Suprapubic skin (tissue), 4 donors: Measurements from ENCODE around the gene SCAPER. TPM values are rescaled to one million over a fixed set of nuclear protein-coding genes. Genes with fewer than 3 reads are reported as not detected.

Experiments used
- DNase-seq, 2 donors: peaks; one replicate each; pipeline ENCODE4 v3.0.0-alpha.2; 2019; ENCODE audit warnings: low spot score in 2 of 2
- H3K27ac ChIP-seq: fragments of 200-600 bp; sonication (generic); one replicate; pipeline ENCODE4 v1.5.1; 2019
- H3K27me3 ChIP-seq: fragments of 200-600 bp; sonication (generic); one replicate; pipeline ENCODE4 v1.5.1; 2019
- H3K36me3 ChIP-seq: fragments of 200-600 bp; sonication (generic); one replicate; pipeline ENCODE4 v1.5.1; 2019
- H3K4me1 ChIP-seq: fragments of 200-600 bp; sonication (generic); one replicate; pipeline ENCODE4 v1.5.1; 2019
- H3K4me3 ChIP-seq: fragments of 200-600 bp; sonication (generic); one replicate; pipeline ENCODE4 v1.5.1; 2019; ENCODE audit warnings: mild to moderate bottlenecking
- H3K9me3 ChIP-seq: fragments of 200-600 bp; sonication (generic); one replicate; pipeline ENCODE4 v1.5.1; 2019
- CTCF ChIP-seq, 2 donors: fragments of 200-600 bp in 1 of 2; fragments of 450-650 bp in 1 of 2; sonication (generic) in 1 of 2; IDR thresholded peaks; one replicate each; pipeline ENCODE4 v1.5.1; 2016 to 2019; ENCODE audit warnings: antibody characterized with exemption in 2 of 2, mild to moderate bottlenecking in 1 of 2, moderate library complexity in 1 of 2
- EP300 ChIP-seq: sonication (generic); formaldehyde crosslinking; IDR thresholded peaks from one replicate; pipeline ENCODE4 v1.6.1; 2017; ENCODE audit warnings: antibody characterized with exemption
- POLR2A ChIP-seq, 2 donors: fragments of 450-650 bp; IDR thresholded peaks; one replicate each; pipeline ENCODE4 v1.6.1; 2017; ENCODE audit warnings: antibody characterized with exemption in 2 of 2, mild to moderate bottlenecking in 2 of 2, moderate library complexity in 2 of 2
- POLR2AphosphoS5 ChIP-seq, 3 donors: sonication (generic); formaldehyde crosslinking; IDR thresholded peaks; one replicate each; pipeline ENCODE4 v1.6.1; 2017; ENCODE audit warnings: antibody characterized with exemption in 3 of 3
- WGBS: methylation state at CpG from one replicate; pipeline ENCODE4 v1.1.5; 2018; 5-methylcytosine and 5-hydroxymethylcytosine counted together
- total RNA-seq, 4 donors: library from RNA; depleted of rRNA; stranded (reverse); fragments of >200 nt; gene quantifications; one replicate each; pipeline ENCODE4 v1.1.0, GENCODE V29; 2016

The SCAPER gene
- total RNA-seq, 4 donors from 2014 or later = 26.3 to 61.4 (median 37.3) TPM

DNA sequence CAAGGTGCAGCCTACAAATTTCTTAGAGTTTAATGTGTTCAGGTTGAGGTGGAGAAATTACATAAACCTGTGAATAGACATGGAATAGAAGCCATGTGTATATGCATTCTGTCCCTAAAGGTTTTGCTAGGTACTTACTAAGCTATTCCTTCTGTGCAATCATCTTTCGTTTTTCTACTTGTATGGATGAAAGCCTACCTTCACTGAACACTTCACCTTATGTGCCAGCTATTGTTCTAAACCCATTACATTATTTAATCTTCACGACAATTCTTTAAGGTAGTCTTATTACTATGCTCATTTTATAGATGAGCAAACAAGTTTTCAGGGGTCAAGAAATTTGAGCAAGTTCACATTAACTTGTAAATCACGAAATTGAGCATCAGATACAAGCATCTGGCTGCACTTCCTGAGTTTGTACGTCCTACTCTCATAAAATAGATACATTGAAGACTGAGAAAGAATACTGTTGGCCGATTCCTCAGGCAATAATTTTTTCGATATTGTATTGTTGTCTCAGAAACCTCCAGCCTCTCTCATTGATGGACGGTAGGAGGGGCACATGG lies 25.8 kb upstream of the SCAPER start:
- peaks cover 17% of the 10 kb centered on the region for H3K36me3 ChIP-seq
- H3K9me3 ChIP-seq = no peaks in the 10 kb centered on the region
- peaks cover 18% of the 10 kb centered on the region for H3K4me1 ChIP-seq
- peak overlapping the region; percentile 90 for H3K4me3 ChIP-seq
- peak overlapping the region; percentile 80 for H3K27ac ChIP-seq
- no peak for DNase-seq
- WGBS = 15% methylated on average over 7 of the region's 7 CpGs
- no peaks in the 10 kb centered on the region for H3K27me3 ChIP-seq
- TF ChIP-seq POLR2A (IDR thresholded peaks at IDR 0.05) (no peak), CTCF (IDR thresholded peaks at IDR 0.05) (peak in 1 of 2 donors; percentile 5), EP300 (no peak), POLR2AphosphoS5 (IDR thresholded peaks at IDR 0.05) (no peak)

GRCh38 chr15:76929011-76929760 lies 24.0 kb upstream of the SCAPER start:
- H3K27me3 ChIP-seq = no peaks in the 10 kb centered on the region
- TF ChIP-seq EP300 (no peak), POLR2A (IDR thresholded peaks at IDR 0.05) (no peak), CTCF (IDR thresholded peaks at IDR 0.05) (no peak), POLR2AphosphoS5 (IDR thresholded peaks at IDR 0.05) (no peak)
- H3K36me3 ChIP-seq = peaks cover 6% of the 10 kb centered on the region
- H3K9me3 ChIP-seq = no peaks in the 10 kb centered on the region
- DNase-seq = no peak
- H3K27ac ChIP-seq = no peak overlapping the region
- H3K4me3 ChIP-seq = no peak overlapping the region
- peaks cover 18% of the 10 kb centered on the region for H3K4me1 ChIP-seq

GRCh38 chr15:76928201-76928600 lies 23.1 kb upstream of the SCAPER start:
- no peak overlapping the region for H3K4me3 ChIP-seq
- H3K9me3 ChIP-seq = no peaks in the 10 kb centered on the region
- no peak overlapping the region for H3K27ac ChIP-seq
- 84% methylated on average over 3 of the region's 3 CpGs for WGBS
- no peaks in the 10 kb centered on the region for H3K27me3 ChIP-seq
- no peak for DNase-seq
- no peaks in the 10 kb centered on the region for H3K36me3 ChIP-seq
- TF ChIP-seq POLR2AphosphoS5 (IDR thresholded peaks at IDR 0.05) = no peak
- no peak for TF ChIP-seq CTCF (IDR thresholded peaks at IDR 0.05)
- no peak for TF ChIP-seq EP300
- no peak for TF ChIP-seq POLR2A (IDR thresholded peaks at IDR 0.05)
- H3K4me1 ChIP-seq = peaks cover 17% of the 10 kb centered on the region

DNA sequence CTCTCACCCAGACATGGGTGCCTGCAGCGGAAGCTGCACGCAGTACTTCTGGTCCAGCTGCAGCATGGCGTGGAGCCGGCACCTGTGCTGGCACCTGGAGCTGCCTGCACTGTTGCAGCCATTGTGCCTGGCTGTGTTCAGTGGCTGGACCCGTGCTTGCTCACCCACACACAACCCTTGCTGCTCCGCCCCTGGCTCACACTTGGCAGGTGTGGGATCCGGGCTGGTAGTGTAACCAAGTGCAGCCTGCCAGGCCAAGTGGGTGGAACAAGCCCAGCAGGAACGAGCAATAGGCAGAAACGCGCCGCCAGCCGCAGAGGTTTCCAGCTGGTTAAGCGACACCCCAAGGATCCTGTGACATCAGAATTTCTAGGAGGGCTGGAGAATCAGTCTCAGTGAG lies 11.2 kb upstream of the SCAPER start:
- WGBS = 36% methylated on average over 8 of the region's 13 CpGs
- H3K27me3 ChIP-seq = peaks cover 6% of the 10 kb centered on the region
- no peak for TF ChIP-seq EP300
- TF ChIP-seq POLR2AphosphoS5 (IDR thresholded peaks at IDR 0.05) = no peak
- TF ChIP-seq POLR2A (IDR thresholded peaks at IDR 0.05) = no peak
- TF ChIP-seq CTCF (IDR thresholded peaks at IDR 0.05) = no peak
- DNase-seq = no peak
- no peak overlapping the region for H3K4me3 ChIP-seq
- no peaks in the 10 kb centered on the region for H3K4me1 ChIP-seq
- H3K27ac ChIP-seq = no peak overlapping the region
- H3K36me3 ChIP-seq = no peaks in the 10 kb centered on the region
- no peaks in the 10 kb centered on the region for H3K9me3 ChIP-seq

DNA sequence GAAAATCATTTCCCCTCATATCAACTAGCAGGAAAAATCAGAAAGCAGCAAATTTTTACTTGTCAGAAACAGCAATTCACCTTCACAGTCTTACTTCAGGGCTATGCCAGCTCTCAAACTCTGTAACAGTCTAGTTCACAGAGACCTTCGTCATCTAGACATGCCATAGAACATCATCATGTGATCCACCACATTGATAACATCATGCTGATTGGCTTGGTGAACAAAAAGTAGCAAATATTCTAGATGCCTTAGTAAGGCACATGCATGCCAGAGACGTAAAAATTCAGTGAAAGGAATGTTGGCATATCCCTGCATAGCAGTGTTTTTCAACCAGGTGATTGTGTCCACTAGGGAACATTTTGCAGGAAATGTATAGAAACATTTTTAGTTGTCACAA lies 8.6 kb upstream of the SCAPER start:
- H3K27me3 ChIP-seq = peaks cover 6% of the 10 kb centered on the region
- H3K4me1 ChIP-seq = no peaks in the 10 kb centered on the region
- no peak for DNase-seq
- no peaks in the 10 kb centered on the region for H3K36me3 ChIP-seq
- H3K4me3 ChIP-seq = no peak overlapping the region
- 49% methylated on average over 2 of the region's 2 CpGs for WGBS
- H3K27ac ChIP-seq = no peak overlapping the region
- TF ChIP-seq EP300 = no peak
- no peak for TF ChIP-seq POLR2A (IDR thresholded peaks at IDR 0.05)
- TF ChIP-seq CTCF (IDR thresholded peaks at IDR 0.05) = no peak
- no peak for TF ChIP-seq POLR2AphosphoS5 (IDR thresholded peaks at IDR 0.05)
- no peaks in the 10 kb centered on the region for H3K9me3 ChIP-seq
